Activated naive CD4-positive, alpha-beta T cell treated with anti-CD3 and anti-CD28 coated beads, Interleukin-2, amount 50 U/mL, for 72 hours (primary cell): ENCODE data around the gene LCA5. TPM values are rescaled to one million over a fixed set of nuclear protein-coding genes. Genes with fewer than 3 reads are reported as not detected.
"Not testable (repeated sequence)": the region's sequence is repeated elsewhere in the genome, so short reads cannot be mapped to it uniquely, and the experiment has no call there.

Source experiments
- ATAC-seq, 2 donors: fragments of 150-1000 bp; cut with Tn5 transposase; 2 replicates each; pipeline ENCODE4 v1.10.0; 2021; ENCODE audit warnings: mild to moderate bottlenecking in 2 of 2, moderate library complexity in 2 of 2
- DNase-seq, 2 donors: peaks; one replicate each; pipeline ENCODE4 v3.0.0; 2021 to 2022; ENCODE audit warnings: low spot score in 2 of 2
- H3K27ac Mint-ChIP-seq, 2 donors: one replicate each; pipeline ENCODE4 v1.8.0; 2022; ENCODE audit warnings: mild to moderate bottlenecking in 2 of 2, mixed read lengths in 2 of 2
- H3K36me3 Mint-ChIP-seq, 2 donors: one replicate each; pipeline ENCODE4 v1.8.0; 2022; ENCODE audit warnings: mixed read lengths in 2 of 2
- H3K9me3 Mint-ChIP-seq, 2 donors: one replicate each; pipeline ENCODE4 v1.8.0; 2022; ENCODE audit warnings: mixed read lengths in 2 of 2
- total RNA-seq, 2 donors: library from RNA; stranded (reverse); gene quantifications; one replicate each; pipeline ENCODE4 v1.2.3, GENCODE V29; 2022

The LCA5 gene
- total RNA-seq, 2 donors from 2014 or later = 0.29 to 0.68 TPM

DNA sequence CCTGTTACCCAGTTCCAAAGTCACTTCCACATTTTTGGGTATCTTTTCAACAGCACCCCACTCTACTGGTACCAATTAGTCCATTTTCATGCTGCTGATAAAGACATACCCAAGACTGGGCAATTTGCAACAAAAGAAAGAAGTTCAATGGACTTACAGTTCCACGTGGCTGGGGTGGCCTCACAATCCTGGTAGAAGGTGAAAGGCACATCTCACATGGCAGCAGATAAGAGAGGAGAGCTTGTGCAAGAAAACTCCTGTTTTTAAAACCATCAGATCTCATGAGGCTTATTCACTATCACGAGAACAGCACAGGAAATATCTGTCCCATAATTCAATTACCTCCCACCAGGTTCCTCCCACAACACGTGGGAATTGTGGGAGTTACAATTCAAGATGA, 93.4 kb downstream of the LCA5 start:
- Mint-ChIP-seq H3K36me3 (peaks cover 6 to 13% of the 10 kb centered on the region in 2 donors), H3K9me3 (peaks cover 0 to 14% of the 10 kb centered on the region in 2 donors)
- not testable (repeated sequence) for DNase-seq, ATAC-seq, H3K27ac Mint-ChIP-seq

DNA sequence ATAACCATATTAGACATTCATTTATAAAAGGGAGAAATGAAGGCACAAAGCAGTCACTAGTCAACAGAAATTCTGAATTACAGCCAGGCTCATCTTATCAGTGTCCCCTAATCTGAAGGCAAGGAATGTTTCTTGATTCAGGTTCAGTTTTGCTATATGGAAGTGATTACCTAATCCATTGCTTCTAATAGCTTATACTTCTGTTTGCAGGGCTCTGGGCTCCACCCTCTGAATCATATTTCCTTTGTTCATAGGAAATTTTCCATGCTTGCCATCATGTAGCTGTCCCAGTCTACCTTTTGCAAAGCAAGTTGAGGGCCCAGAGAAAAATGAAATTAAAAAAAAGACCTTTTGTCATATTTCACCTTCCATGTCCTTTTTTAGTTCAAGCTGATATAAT, 96.0 kb downstream of the LCA5 start:
- ATAC-seq (no peak), DNase-seq (no peak)
- peaks cover 0 to 14% of the 10 kb centered on the region in 2 donors for H3K9me3 Mint-ChIP-seq
- peaks cover 6 to 13% of the 10 kb centered on the region in 2 donors for H3K36me3 Mint-ChIP-seq
- H3K27ac Mint-ChIP-seq = no peak overlapping the region

DNA sequence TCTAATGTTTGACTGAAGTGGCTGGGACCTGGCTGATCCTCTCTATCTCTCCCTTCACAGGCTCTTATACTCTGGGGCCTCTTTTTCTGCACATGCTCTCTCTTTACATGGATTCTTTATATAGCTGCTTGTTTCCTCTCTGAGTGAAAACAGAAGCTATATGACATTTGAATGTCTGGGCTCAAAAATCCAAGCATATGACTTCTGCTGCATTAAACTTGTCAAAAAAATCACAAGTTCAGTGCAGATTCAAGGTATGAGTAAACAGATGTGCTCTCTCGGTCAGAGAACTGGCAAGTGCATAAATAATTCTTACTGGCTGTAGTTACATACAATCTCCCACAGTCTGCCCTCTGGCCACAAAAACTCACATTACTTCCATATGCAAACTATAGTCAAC, 96.6 kb downstream of the LCA5 start:
- peaks cover 0 to 14% of the 10 kb centered on the region in 2 donors for H3K9me3 Mint-ChIP-seq
- ATAC-seq (no peak), DNase-seq (no peak)
- H3K27ac Mint-ChIP-seq = no peak overlapping the region
- peaks cover 6 to 13% of the 10 kb centered on the region in 2 donors for H3K36me3 Mint-ChIP-seq

DNA sequence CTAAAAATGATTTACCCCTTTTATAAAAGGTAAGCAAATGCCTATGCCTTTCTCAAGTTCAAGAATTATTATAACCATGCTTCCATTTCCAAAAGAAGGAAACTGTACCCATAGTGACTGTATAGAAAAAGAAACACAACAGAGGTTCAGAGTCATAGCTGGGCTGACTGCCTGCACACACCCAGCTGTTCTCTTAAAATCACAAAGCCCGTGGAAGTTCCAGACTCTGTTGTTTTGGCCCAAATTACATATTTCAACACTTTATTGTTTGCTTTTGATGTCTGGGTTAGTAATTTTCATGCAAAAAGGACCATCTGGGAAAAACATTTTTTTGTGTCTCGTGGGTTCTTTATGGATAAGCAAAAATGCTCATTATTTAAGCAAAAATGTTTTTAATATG, 99.2 kb downstream of the LCA5 start:
- H3K9me3 Mint-ChIP-seq = peaks cover 0 to 9% of the 10 kb centered on the region in 2 donors
- ATAC-seq (no peak), DNase-seq (no peak)
- peaks cover 0 to 13% of the 10 kb centered on the region in 2 donors for H3K36me3 Mint-ChIP-seq
- H3K27ac Mint-ChIP-seq = no peak overlapping the region

DNA sequence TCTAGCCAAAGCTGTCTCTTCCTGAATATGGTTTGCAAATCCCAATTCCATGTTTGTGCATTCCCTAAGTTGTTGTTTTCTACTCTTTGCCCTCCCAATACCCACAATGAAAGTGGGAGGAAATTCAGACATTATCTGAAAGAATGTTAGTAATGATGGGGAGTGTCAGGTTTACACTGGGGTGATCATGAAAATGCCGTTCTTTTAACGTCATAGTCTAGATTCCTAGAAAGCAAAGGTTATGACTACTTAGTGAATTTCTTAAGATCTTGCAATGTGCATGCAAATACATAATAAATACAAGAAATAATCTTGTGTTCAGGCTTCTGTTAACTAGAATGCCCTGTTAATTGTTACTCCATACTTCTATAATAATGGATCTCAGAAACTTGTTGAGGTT, 101.0 kb downstream of the LCA5 start:
- ATAC-seq (no peak), DNase-seq (no peak)
- no peaks in the 10 kb centered on the region for H3K36me3 Mint-ChIP-seq
- no peak overlapping the region for H3K27ac Mint-ChIP-seq
- no peaks in the 10 kb centered on the region for H3K9me3 Mint-ChIP-seq

DNA sequence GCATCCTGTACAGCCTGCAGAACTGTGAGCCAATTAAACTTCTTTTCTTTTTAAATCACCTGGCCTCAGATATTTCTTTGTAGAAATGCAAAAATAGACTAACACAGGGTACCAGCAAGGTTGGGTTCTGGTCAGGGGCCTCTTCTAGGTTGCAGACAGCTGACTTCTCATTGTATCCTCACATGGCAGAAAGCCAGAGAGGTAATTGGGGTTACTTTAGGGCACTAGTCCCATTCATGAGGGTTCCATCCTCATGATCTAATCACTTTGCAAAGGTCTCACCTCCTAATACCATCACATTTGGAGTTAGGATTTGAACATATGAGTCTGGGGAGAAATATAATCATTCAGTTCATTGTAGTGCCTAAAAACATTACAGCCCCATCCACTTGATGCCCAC, 101.5 kb downstream of the LCA5 start:
- no peak overlapping the region for H3K27ac Mint-ChIP-seq
- H3K36me3 Mint-ChIP-seq = no peaks in the 10 kb centered on the region

More for the DNA sequence above, 101.5 kb downstream of the LCA5 start:
- DNase-seq (no peak), ATAC-seq (no peak)
- H3K9me3 Mint-ChIP-seq = no peaks in the 10 kb centered on the region

Other genes starting within 250 kb of the LCA5 start
- under 1 TPM; 0.32 to 0.64 TPM for gene SH3BGRL2, start 93.9 kb upstream of the LCA5 start, total RNA-seq